ENCODE data around the gene SARNP. TPM values are rescaled to one million over a fixed set of nuclear protein-coding genes. Genes with fewer than 3 reads are reported as not detected.

SARNP gene
- total RNA-seq, 1 experiment from 2014 or later: 79.4 TPM

DNA sequence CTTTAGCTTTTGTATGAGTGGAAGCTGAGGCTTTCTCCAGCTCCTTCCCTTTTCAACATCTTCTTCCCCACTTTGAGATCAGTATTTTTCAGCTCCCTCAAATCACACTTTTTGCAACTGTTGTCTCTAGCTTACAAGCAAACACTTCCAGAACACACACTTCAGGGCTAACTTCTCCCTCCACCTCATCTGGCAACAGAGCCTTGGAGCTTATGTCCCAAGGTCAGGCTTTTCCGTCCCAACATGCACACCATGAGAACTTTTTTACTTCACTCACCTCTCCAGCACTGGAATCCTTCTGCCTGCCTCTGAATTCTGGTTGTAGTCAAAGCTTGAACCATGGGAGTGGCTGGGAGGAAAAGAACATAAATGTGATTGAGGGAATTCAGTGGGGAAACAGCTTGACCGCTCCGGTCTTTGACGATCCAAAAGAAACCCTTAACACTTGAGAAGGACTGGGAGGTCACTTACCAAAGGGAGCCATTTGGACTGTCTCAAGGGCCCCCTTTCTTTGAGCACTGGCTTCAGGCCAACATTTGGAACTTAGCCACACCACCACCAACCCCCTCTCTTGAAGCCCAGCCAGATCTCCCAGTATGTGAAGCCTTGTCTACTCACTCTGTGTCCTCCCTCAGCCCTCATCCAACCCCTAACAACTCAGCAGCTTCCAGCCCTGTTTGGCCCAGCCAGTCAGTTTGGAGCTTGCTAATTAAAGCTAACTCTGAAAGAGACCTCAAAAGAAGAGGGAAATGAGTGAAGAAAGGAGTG is 105.6 kb downstream of the SARNP start:
- no peak for DNase-seq (ENCODE audit: low read depth)

- no peak for DNase-seq (ENCODE audit: low read depth)
These were observed 108.8 kb downstream of the SARNP start for GRCh38 chr12:55708695-55709233.

- no peak for DNase-seq (ENCODE audit: low read depth)
These were observed 109.5 kb downstream of the SARNP start, which contains the start of gene ITGA7 for GRCh38 chr12:55707841-55708694. ITGA7 (minus strand) TSS chr12:55707904; CDS start chr12:55707682, 222 bp downstream.

Small RNA genes within 50 kb of the gene (small RNA-seq; reads per million reads assigned to genes)
- gene AC009779.1 (not detected), gene RF00017 (not detected)

Other genes starting within 250 kb of the SARNP start
- gene OR2AP1, start 245.3 kb downstream of the SARNP start, total RNA-seq (2014; rRNA removed; shearing (Covaris generic)): not detected in 2 replicates
- not detected in 2 replicates for gene OR10P1, start 180.8 kb downstream of the SARNP start, total RNA-seq (2014; rRNA removed; shearing (Covaris generic))
- 1.3 and 1.4 TPM in 2 replicates for gene ITGA7, start 109.8 kb downstream of the SARNP start, total RNA-seq (2014; rRNA removed; shearing (Covaris generic))
- 105 and 121 TPM in 2 replicates for gene BLOC1S1, start 101.7 kb downstream of the SARNP start, total RNA-seq (2014; rRNA removed; shearing (Covaris generic))
- gene RDH5, start 97.3 kb downstream of the SARNP start, total RNA-seq (2014; rRNA removed; shearing (Covaris generic)): 2.7 and 3.2 TPM in 2 replicates
- gene CD63, start 88.7 kb downstream of the SARNP start, total RNA-seq (2014; rRNA removed; shearing (Covaris generic)): 562 and 623 TPM in 2 replicates
- gene GDF11, start 74.6 kb downstream of the SARNP start, total RNA-seq (2014; rRNA removed; shearing (Covaris generic)): 11.1 and 12.5 TPM in 2 replicates
- gene ORMDL2, start 317 bp upstream of the SARNP start, total RNA-seq (2014; rRNA removed; shearing (Covaris generic)): 42.8 and 48.5 TPM in 2 replicates
- 52.2 and 59.2 TPM in 2 replicates for gene DNAJC14, start 11.9 kb upstream of the SARNP start, total RNA-seq (2014; rRNA removed; shearing (Covaris generic))
- 0.37 and 0.58 TPM in 2 replicates for gene MMP19, start 25.2 kb upstream of the SARNP start, total RNA-seq (2014; rRNA removed; shearing (Covaris generic))
- gene PYM1, start 110.2 kb upstream of the SARNP start, total RNA-seq (2014; rRNA removed; shearing (Covaris generic)): 37.0 and 38.0 TPM in 2 replicates
- gene DGKA, start 113.4 kb upstream of the SARNP start, total RNA-seq (2014; rRNA removed; shearing (Covaris generic)): 49.6 and 56.6 TPM in 2 replicates
- 1.1 and 3.3 TPM in 2 replicates for gene PMEL, start 148.3 kb upstream of the SARNP start, total RNA-seq (2014; rRNA removed; shearing (Covaris generic))
- gene CDK2, start 149.1 kb upstream of the SARNP start, total RNA-seq (2014; rRNA removed; shearing (Covaris generic)): 76.5 and 97.2 TPM in 2 replicates
- gene RAB5B, start 156.4 kb upstream of the SARNP start, total RNA-seq (2014; rRNA removed; shearing (Covaris generic)): 25.8 and 34.4 TPM in 2 replicates
- gene SUOX, start 179.6 kb upstream of the SARNP start, total RNA-seq (2014; rRNA removed; shearing (Covaris generic)): 15.7 and 15.9 TPM in 2 replicates
- 0.80 and 1.9 TPM in 2 replicates for gene IKZF4, start 203.3 kb upstream of the SARNP start, total RNA-seq (2014; rRNA removed; shearing (Covaris generic))
- gene RPS26, start 224.2 kb upstream of the SARNP start, total RNA-seq (2014; rRNA removed; shearing (Covaris generic)): 855 and 1,056 TPM in 2 replicates

All from HT1080 (cell line).